HG03135 (cell line): ENCODE results near the gene PLD1.
"Not testable (repeated sequence)": the region's sequence is repeated elsewhere in the genome, so short reads cannot be mapped to it uniquely, and the experiment has no call there.

Source experiments
- ATAC-seq: cut with Tn5 transposase; IDR thresholded peaks from one replicate; pipeline ENCODE4 v1.9.1; 2021; ENCODE audit warnings: mild to moderate bottlenecking, moderate library complexity; ENCODE audit not compliant: unreplicated experiment

Gene PLD1

GRCh38 chr3:171710359-171710758, 99.9 kb downstream of the PLD1 start:
- no peak for ATAC-seq

DNA sequence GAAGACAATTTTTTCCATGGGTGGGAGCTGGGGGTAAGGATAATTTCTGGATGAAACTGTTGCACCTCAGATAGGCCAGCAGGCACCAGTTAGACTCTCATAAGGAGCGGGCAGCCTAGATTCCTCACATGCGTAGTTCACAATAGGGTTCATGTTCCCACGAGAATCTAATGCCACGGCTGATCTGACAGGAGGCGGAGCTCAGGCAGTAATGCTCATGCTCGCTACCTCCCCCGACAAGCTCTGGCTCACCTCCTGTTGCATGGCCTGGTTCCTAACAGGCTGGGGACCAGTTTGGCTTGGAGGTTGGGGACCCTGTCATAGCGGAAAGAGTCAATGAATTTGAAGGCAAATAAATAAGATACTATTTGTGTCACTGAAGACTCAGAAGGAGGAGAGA, 105.5 kb downstream of the PLD1 start:
- no peak for ATAC-seq

DNA sequence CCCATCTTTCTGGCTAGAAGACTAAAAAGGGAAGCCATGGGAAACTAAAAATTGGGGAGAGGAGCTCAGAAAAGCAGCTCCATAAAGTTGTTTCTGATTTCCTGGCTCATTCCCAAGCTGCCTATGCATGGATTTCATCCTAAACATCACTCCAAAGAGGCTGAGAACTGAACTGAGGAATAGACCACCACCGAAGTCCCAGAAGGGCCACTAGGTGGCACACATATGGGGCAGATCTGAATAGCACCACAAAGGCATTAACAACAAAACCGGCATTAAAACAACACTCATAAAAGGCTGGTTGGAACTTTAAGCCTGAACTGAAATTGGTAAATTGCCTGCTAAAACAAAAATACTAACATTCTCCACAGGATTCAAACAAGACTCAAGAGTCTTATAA, 106.3 kb downstream of the PLD1 start:
- no peak for ATAC-seq

DNA sequence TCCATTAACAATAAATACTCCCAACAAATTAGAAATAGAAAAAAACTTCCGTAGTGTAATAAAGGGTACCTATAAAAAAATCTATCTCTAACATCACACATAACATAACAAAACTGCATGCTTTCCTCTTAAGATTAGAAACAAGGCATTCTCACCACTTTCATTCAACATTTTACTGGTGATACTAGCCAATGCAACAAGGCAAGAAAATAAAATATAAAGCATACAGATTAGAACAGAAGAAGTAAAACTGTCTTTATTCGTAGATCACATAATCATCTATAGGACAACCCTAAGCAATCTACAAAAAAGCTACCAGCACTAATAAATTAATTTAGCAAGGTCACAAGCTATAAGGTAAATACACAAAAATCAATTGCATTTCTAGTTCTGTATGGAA, 107.1 kb downstream of the PLD1 start:
- ATAC-seq = no peak

DNA sequence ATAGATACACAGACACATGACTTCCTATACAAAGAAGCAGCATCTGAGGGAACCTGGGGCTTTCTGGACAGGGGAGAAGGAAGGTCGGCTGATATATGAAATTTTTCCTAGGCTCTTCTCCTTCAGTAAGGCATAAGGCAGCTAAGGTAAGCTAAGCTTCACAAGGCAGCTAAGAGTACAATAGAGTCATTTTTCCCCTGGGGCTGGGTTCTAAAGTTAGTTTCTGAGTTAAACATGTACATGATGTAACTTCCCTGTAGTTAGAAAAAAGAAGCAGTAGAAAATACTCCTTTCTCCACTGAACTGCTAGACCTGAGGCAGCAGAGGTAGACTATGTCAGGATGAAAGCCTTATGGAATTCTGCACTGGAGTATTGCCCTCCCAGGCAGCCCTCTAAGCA, 109.6 kb downstream of the PLD1 start:
- ATAC-seq = no peak

- ATAC-seq = no peak
Measured at GRCh38 chr3:171700157-171700556, 110.1 kb downstream of the PLD1 start.

- ATAC-seq = no peak
Measured at GRCh38 chr3:171699601-171700000, 110.7 kb downstream of the PLD1 start.

- ATAC-seq = no peak
Measured at GRCh38 chr3:171696805-171697204, 113.5 kb downstream of the PLD1 start.

DNA sequence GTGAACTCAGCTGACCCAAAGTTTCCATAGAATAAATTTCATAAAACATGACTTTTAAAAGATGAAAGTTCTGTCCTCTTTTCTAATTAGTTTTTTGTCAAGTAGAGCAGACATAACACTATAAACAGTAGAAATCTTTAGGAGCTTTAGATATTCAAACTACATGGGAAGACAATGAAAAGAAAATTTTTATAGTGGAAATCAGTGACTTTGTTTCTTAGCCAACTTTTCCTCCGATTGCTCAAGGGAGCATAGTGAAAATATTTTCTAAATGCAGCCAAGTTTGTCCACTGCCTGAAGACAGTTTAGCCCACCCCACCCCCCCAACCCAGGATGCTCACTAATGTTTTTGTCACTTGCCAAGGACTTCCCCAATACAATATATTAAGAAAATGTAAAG, 114.9 kb downstream of the PLD1 start:
- ATAC-seq = no peak

GRCh38 chr3:171694888-171695287, 115.4 kb downstream of the PLD1 start:
- no peak for ATAC-seq

DNA sequence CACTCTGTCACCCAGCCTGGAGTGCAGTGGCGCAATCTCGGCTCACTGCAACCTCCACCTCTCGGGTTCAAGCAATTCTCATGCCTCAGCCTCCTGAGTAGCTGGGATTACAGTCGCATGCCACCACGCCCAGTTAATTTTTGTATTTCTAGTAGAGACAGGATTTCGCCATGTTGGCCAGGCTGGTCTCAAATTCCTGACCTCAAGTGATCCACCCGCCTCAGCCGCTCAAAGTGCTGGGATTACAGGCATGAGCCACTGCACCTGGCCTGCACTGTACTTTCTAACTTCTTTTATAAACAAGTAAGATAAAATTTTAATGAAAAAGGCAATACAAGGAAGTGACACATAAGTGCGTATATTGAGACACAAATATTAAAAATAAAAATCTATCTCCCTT, 117.7 kb downstream of the PLD1 start:
- not testable (repeated sequence) for ATAC-seq

DNA sequence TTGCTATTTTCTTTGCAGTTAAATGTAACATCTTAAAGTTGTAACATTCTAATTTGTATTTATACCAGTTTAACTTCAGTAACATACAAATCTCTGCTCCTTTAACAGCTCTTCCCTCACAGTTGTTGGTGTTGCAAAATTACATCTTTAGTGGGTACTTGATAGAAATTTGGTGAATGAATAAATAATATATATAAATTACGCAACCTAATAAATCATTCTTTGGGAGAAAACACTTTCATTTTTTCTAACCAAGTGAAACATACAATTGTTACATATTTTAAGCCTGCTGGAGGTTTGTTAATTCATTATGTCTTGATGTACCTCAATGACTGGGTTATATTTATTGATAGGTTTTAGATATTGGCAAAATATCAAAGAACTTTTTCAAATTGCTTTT, 118.8 kb downstream of the PLD1 start:
- ATAC-seq = no peak

DNA sequence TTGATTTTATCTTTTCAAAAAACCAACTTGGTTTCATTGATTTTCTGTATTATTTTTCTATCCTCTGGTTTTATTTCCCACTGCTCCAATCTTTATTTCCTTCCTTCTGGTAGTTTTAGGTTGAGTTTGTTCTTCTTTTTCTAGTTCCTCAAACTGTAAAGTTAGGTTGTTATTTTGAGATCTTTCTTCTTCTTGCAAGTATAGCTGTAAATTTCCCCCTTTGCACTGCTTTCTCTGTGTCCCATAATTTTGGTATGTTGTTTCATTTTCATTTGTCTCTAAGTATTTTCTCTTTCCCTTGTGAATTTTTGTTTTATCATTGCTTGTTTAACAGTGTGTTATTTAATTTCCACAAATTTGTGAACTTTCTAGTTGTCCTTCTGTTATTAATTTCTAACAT, 120.0 kb downstream of the PLD1 start:
- no peak for ATAC-seq

DNA sequence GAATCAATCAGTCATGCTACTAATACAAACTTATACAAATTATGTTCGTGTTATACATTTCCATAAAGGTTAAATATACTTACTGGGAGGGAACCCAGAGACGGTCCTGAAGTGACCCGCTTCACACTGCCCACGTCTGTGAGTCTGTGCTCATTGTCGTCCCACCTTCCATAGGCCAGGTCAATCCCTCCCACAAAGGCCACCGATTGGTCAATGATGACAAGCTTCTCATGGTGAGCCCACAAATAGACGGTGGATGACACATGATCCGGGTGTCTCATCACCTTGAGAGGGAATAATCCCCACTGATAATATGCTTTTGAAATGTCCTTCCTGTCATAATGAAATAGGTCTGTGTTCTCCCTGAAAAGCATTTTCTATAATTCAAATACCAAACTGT, 121.7 kb downstream of the PLD1 start:
- no peak for ATAC-seq

- ATAC-seq = no peak
Measured at GRCh38 chr3:171688002-171688401, 122.3 kb downstream of the PLD1 start.

GRCh38 chr3:171687581-171687980, 122.7 kb downstream of the PLD1 start:
- no peak for ATAC-seq

DNA sequence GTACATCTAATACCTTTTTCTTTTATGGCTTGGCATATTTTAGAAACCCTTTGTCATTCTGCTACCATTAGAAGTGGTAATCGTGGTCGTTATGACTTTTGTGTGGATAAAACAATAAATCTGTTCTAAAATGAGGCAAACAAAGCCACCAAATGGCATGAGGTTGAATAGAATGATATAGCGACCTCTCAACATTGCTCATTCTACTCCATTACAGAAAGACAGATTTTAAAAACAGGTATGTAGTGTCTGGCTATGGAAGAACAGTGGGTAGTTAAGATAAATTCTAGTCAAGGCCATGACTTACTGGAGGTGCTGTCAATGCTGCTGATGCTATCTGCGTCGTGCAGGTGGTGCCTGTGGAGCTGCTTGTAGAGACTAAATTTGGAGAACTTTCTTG, 123.2 kb downstream of the PLD1 start:
- ATAC-seq = no peak

DNA sequence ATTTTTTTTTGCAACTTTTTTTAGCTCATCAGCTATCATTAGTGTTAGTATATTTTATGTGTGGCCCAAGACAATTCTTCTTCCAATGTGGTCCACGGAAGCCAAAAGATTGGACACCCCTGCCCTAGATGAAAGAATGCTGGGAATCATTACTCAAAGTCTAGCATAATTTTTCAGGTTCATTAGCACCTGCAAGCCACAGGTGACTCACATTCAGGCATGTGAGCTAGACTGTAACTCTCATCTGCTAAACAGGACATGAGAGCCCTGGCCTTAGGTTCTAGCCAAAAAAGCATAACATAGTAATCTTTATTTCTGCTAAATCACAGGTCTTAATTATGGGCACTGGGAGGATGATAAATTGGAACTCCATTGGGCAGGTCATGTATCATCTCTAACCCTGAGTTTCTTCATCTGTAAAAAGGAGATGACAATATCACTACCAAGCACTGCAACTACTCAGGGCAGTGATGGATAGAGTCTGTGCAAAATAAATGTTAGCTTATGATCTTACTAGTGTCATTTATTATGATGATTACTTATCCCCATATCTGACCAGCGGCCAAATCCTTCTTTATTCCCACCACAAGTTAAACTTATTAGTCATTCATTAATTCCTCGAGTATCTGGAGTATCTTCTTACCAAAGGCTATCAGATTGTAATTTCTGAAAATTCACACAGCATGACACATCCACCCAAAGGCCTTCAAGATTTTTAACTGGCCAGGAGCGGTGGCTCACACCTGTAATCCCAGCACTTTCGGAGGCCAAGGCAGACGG, 125.0 kb downstream of the PLD1 start:
- no peak for ATAC-seq

DNA sequence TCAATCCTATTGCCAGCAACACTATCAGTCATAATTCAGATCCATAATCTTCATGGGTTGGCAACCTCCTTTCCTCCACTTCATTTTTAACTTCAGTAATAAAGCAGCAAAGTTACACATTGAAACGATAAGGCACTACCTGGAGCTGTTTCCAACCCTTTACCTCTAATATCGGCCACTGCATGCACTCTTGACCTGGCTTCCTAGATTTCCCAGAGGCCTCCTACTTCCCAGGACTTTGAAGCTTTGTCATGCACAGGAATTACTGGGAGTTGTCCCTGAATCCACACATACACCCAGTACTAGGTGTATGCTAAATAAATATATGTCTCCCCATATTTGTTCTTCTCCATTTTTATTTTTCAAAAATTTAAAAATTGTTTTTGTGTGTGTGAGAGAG, 126.1 kb downstream of the PLD1 start:
- no peak for ATAC-seq

- ATAC-seq = no peak
Measured at GRCh38 chr3:171682743-171683142, 127.5 kb downstream of the PLD1 start.

DNA sequence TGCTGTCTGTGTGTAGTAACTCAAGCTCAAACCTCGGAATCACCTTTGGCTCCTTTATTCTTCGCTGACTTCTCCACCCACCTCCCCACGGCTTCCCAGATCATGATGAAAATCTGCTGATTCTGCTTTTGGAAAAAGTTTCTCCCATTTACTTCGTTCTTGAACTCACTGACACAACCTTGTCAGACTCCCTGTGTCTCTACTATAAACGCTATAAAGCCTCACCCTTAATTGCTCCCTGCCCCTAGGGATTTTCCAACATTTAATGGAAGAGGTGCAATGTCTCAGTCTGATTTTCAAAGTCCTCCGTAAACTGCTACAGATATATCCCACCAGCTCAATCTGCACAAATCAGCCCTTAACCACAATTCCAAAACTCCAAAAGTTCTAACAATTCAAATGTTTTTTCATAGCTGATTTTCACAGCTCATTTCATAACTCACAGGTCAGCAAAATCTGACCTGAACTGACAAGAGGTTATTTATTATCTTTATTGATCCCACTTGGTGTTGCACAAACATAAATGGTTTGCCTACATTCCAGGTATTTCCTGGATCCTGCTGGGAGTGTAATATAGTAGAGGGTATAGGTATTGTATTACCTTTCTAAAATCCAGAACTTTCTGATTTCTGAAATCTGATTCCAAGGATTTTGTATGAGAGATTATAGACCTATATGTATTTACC, 129.4 kb downstream of the PLD1 start:
- no peak for ATAC-seq

- no peak for ATAC-seq
Measured at GRCh38 chr3:171678971-171679492, 131.3 kb downstream of the PLD1 start.
